Inflammatory macrophage treated with lipopolysaccharide for 1 hour (primary cell): ENCODE measurements around the gene PACRG.

Experiments
- DNase-seq, 2 donors: peaks; one replicate each; pipeline ENCODE4 v3.0.0-alpha.2; 2020 to 2022

The PACRG gene

GRCh38 chr6:163342571-163343539, 615.1 kb downstream of the PACRG start:
- DNase-seq, result no peak

GRCh38 chr6:163343609-163344008, 615.8 kb downstream of the PACRG start:
- DNase-seq, result no peak

- DNase-seq, result no peak
Measured at GRCh38 chr6:163344411-163344810, 616.6 kb downstream of the PACRG start.

- no peak for DNase-seq
Measured at GRCh38 chr6:163345931-163346330, 618.2 kb downstream of the PACRG start.

GRCh38 chr6:163346497-163346961, 618.8 kb downstream of the PACRG start:
- no peak for DNase-seq

GRCh38 chr6:163347021-163347446, 619.3 kb downstream of the PACRG start:
- no peak for DNase-seq

- no peak for DNase-seq
Measured at GRCh38 chr6:163348789-163349680, 621.3 kb downstream of the PACRG start.

GRCh38 chr6:163349696-163350095, 621.9 kb downstream of the PACRG start:
- DNase-seq, result no peak

GRCh38 chr6:163351013-163351412, 623.2 kb downstream of the PACRG start:
- DNase-seq, result no peak

GRCh38 chr6:163352011-163352685, 624.4 kb downstream of the PACRG start:
- DNase-seq, result peak in 1 of 2 donors; percentile 36

GRCh38 chr6:163352966-163353365, 625.2 kb downstream of the PACRG start:
- DNase-seq, result no peak

- peak; percentile 94 to 97 for DNase-seq
Measured at GRCh38 chr6:163354085-163354484, 626.3 kb downstream of the PACRG start.

- peak; percentile 69 to 74 for DNase-seq
Measured at GRCh38 chr6:163354761-163355425, 627.1 kb downstream of the PACRG start.

- DNase-seq, result peak; percentile 87
Measured at GRCh38 chr6:163355426-163355991, 627.7 kb downstream of the PACRG start.

- peak; percentile 84 to 92 for DNase-seq
Measured at GRCh38 chr6:163356324-163356723, 628.5 kb downstream of the PACRG start.

GRCh38 chr6:163356743-163357142, 629.0 kb downstream of the PACRG start:
- DNase-seq, result no peak

GRCh38 chr6:163364641-163365040, 636.9 kb downstream of the PACRG start:
- no peak for DNase-seq
